GM12891 (cell line): ENCODE results near the gene PLBD1.

ENCODE experiments used
- DNase-seq: peaks from one replicate; pipeline ENCODE4 v3.0.0; 2011; ENCODE audit warnings: low spot score; ENCODE audit not compliant: insufficient read length
- FAIRE-seq: peaks from 2 replicates; lab custom pipeline; 2011; peaks lifted over from hg19 to GRCh38; lab: Jason Lieb, UNC
- PAX5 ChIP-seq: IDR thresholded peaks from 2 replicates; pipeline ENCODE4 v1.6.1; 2011; ENCODE audit warnings: low read length, moderate library complexity, mild to moderate bottlenecking; ENCODE audit not compliant: insufficient read depth, severe bottlenecking
- POLR2A ChIP-seq: IDR thresholded peaks from 2 replicates; pipeline ENCODE4 v1.6.1; 2011; ENCODE audit warnings: low read depth, low read length, control low read depth
- POLR2AphosphoS5 ChIP-seq: IDR thresholded peaks from 2 replicates; pipeline ENCODE4 v1.6.1; 2011; ENCODE audit warnings: low read depth, low read length, control low read depth
- POU2F2 ChIP-seq: IDR thresholded peaks from 2 replicates; pipeline ENCODE4 v1.6.1; 2011; ENCODE audit warnings: low read depth, mild to moderate bottlenecking, control low read depth, low read length, moderate library complexity
- SPI1 ChIP-seq: IDR thresholded peaks from 2 replicates; pipeline ENCODE4 v1.6.1; 2011; ENCODE audit warnings: low read depth, low read length, control low read depth
- TAF1 ChIP-seq: IDR thresholded peaks from 2 replicates; pipeline ENCODE4 v1.6.1; 2011; ENCODE audit warnings: low read depth, low read length, control low read depth

PLBD1 gene

GRCh38 chr12:14471497-14471896 is 96.2 kb downstream of the PLBD1 start:
- no peak for TF ChIP-seq POLR2AphosphoS5
- no peak for DNase-seq
- FAIRE-seq: no peak

GRCh38 chr12:14460212-14460841 is 107.4 kb downstream of the PLBD1 start:
- FAIRE-seq (peak; percentile 16), DNase-seq (no peak)
- TF ChIP-seq POLR2A: no peak

DNA sequence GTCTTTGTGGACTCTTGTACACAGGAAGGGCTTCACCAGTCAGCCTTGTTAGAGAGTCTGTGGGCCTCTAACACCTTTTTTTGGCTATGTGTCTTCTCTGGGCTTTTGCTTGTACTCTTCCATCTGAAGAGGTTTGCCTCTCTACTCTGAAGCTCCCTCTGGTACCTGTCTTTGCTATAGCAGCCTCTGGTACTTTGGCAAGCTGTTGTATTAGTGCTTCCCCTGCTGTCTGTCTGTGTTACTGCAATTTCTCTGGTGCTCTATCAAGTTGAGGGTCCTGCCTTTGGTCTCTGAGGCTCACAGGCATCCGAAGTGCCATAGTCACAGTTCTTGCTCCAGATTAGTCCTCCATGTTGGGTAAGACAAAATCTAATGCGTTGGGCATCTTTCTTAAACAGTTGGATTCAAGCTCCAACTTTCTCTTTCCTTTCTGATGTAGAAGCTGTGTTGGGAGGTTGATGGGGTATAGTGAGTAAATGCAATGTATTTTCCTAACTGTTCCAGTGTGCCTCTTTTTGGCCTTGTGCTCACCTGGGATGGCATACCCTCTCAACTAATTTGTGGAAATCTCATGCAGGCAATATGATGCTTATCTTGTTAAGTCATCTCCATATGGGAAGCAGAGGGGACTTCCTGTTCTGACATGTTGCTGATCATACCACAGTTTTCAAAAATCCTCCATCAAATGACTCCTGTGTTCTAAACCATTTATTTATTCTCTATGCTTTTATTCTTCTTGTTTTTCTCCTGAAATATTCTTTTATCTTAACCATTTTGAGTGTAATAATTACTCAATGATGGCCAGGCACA is 113.4 kb downstream of the PLBD1 start:
- peak; percentile 57 for FAIRE-seq
- TF ChIP-seq POLR2AphosphoS5: no peak
- no peak for TF ChIP-seq TAF1
- TF ChIP-seq PAX5: no peak
- no peak for TF ChIP-seq SPI1
- TF ChIP-seq POU2F2: no peak
- TF ChIP-seq POLR2A: no peak
- no peak for DNase-seq
